ENCODE measurements around the gene KDR. TPM values are rescaled to one million over a fixed set of nuclear protein-coding genes. Genes with fewer than 3 reads are reported as not detected.

KDR gene
- total RNA-seq, 1 experiment from 2014 or later, result not detected

- intact Hi-C loops (cut with micrococcal nuclease; ENCODE audit: unreplicated experiment), result no loop called here
- Histone ChIP-seq H3K4me3 (ENCODE audit: low read depth, low read length) (no peak overlapping the region), H3K9me3 (no peaks in the 10 kb centered on the region; the same call in 1 of the 2 replicates), H3K27me3 (replicated peaks; ENCODE audit: control insufficient read depth, insufficient read depth, low read length) (no peaks in the 10 kb centered on the region), H3K36me3 (ENCODE audit: control insufficient read depth, insufficient read depth, low read length) (no peaks in the 10 kb centered on the region), H3K4me1 (no peaks in the 10 kb centered on the region)
- Mint-ChIP-seq H3K9me3 (ENCODE audit: unreplicated experiment) (no peaks in the 10 kb centered on the region), H3K4me1 (ENCODE audit: low read depth, unreplicated experiment) (no peaks in the 10 kb centered on the region), H3K27me3 (ENCODE audit: insufficient read depth, unreplicated experiment) (peaks cover 3% of the 10 kb centered on the region), H3K36me3 (ENCODE audit: insufficient read depth, unreplicated experiment) (no peaks in the 10 kb centered on the region), H3K27ac (ENCODE audit: unreplicated experiment) (no peak overlapping the region), H3K4me3 (ENCODE audit: unreplicated experiment) (no peak overlapping the region)
- BruUV-seq (replicated peaks), result no TSS peak
- CTCF ChIA-PET, result no interaction called here
- TF ChIP-seq CTCF (IDR thresholded peaks at IDR 0.05; ENCODE audit: insufficient read depth in 1 of 2, low read depth in 1 of 2, low read length in 1 of 2, severe bottlenecking in 1 of 2, unreplicated experiment in 1 of 2), result no peak
- no peak for DNase-seq
- POLR2A ChIA-PET, result no interaction called here
These were observed 1.7 kb upstream of the KDR start for GRCh38 chr4:55127053-55127452.

GRCh38 chr4:55125763-55126541 is 557 bp upstream of the KDR start:
- Histone ChIP-seq H3K27me3 (replicated peaks; ENCODE audit: control insufficient read depth, insufficient read depth, low read length) (no peaks in the 10 kb centered on the region), H3K4me1 (no peaks in the 10 kb centered on the region), H3K9me3 (no peaks in the 10 kb centered on the region; the same call in 1 of the 2 replicates), H3K36me3 (ENCODE audit: control insufficient read depth, insufficient read depth, low read length) (no peaks in the 10 kb centered on the region), H3K4me3 (ENCODE audit: low read depth, low read length) (no peak overlapping the region)
- Mint-ChIP-seq H3K9me3 (ENCODE audit: unreplicated experiment) (no peaks in the 10 kb centered on the region), H3K27ac (ENCODE audit: unreplicated experiment) (no peak overlapping the region), H3K4me3 (ENCODE audit: unreplicated experiment) (no peak overlapping the region), H3K4me1 (ENCODE audit: low read depth, unreplicated experiment) (no peaks in the 10 kb centered on the region), H3K27me3 (ENCODE audit: insufficient read depth, unreplicated experiment) (peaks cover 3% of the 10 kb centered on the region), H3K36me3 (ENCODE audit: insufficient read depth, unreplicated experiment) (no peaks in the 10 kb centered on the region)
- POLR2A ChIA-PET, result no interaction called here
- CTCF ChIA-PET, result no interaction called here
- no peak for TF ChIP-seq CTCF (IDR thresholded peaks at IDR 0.05; ENCODE audit: insufficient read depth in 1 of 2, low read depth in 1 of 2, low read length in 1 of 2, severe bottlenecking in 1 of 2, unreplicated experiment in 1 of 2)
- no TSS peak for BruUV-seq (replicated peaks)
- no peak for DNase-seq
- intact Hi-C loops (cut with micrococcal nuclease; ENCODE audit: unreplicated experiment), result no loop called here

GRCh38 chr4:55124322-55125076 is 896 bp downstream of the KDR start:
- no peak for DNase-seq
- POLR2A ChIA-PET, result no interaction called here
- no peaks in the 10 kb centered on the region for H3K36me3 ChIP-seq (ENCODE audit: control insufficient read depth, insufficient read depth, low read length)
- BruUV-seq (replicated peaks), result no TSS peak
- H3K4me3 Mint-ChIP-seq (ENCODE audit: unreplicated experiment), result no peak overlapping the region
- H3K4me1 Mint-ChIP-seq (ENCODE audit: low read depth, unreplicated experiment), result no peaks in the 10 kb centered on the region
- no peaks in the 10 kb centered on the region for H3K27me3 ChIP-seq (replicated peaks; ENCODE audit: control insufficient read depth, insufficient read depth, low read length)
- H3K4me3 ChIP-seq (ENCODE audit: low read depth, low read length), result no peak overlapping the region
- no peaks in the 10 kb centered on the region for H3K9me3 Mint-ChIP-seq (ENCODE audit: unreplicated experiment)
- CTCF ChIA-PET, result no interaction called here
- H3K9me3 ChIP-seq, result no peaks in the 10 kb centered on the region; the same call in 1 of the 2 replicates
- TF ChIP-seq CTCF (IDR thresholded peaks at IDR 0.05; ENCODE audit: insufficient read depth in 1 of 2, low read depth in 1 of 2, low read length in 1 of 2, severe bottlenecking in 1 of 2, unreplicated experiment in 1 of 2), result no peak
- peaks cover 5% of the 10 kb centered on the region for H3K27me3 Mint-ChIP-seq (ENCODE audit: insufficient read depth, unreplicated experiment)
- intact Hi-C loops (cut with micrococcal nuclease; ENCODE audit: unreplicated experiment), result no loop called here
- no peak overlapping the region for H3K27ac Mint-ChIP-seq (ENCODE audit: unreplicated experiment)
- no peaks in the 10 kb centered on the region for H3K4me1 ChIP-seq
- H3K36me3 Mint-ChIP-seq (ENCODE audit: insufficient read depth, unreplicated experiment), result no peaks in the 10 kb centered on the region
